ENCODE results near the gene NEURL1.
"Not testable (repeated sequence)": the region's sequence is repeated elsewhere in the genome, so short reads cannot be mapped to it uniquely, and the experiment has no call there.

NEURL1 gene

GRCh38 chr10:103590060-103590459 is 96.6 kb downstream of the NEURL1 start:
- no peak for DNase-seq

DNA sequence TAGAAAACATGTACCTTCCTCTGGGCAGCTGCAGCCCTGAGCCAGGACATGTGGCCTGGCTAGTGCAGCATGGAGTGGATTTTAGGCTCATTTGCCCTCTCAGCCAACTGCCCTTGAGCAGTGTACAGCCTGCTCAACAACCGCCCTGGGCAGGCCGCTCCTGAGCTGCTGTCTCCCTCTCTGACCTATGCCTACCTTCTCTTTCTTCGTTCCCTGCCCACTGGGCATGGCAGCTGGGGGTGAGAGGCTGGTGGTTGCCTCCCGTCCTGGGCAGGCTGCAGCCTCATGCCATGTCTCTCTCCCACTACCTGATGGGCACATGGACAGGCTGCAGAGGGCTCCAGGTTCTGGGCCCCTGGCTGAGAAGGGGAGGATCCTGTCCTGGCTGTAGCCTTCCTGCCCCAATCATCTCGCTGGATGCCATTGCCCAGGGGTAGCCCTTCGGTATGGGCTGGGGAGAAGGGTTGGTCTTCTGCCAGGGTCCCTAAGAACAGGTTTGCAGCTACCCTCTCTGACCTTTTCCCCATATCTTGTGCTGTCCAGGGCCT is 97.3 kb downstream of the NEURL1 start:
- no peak for DNase-seq

DNA sequence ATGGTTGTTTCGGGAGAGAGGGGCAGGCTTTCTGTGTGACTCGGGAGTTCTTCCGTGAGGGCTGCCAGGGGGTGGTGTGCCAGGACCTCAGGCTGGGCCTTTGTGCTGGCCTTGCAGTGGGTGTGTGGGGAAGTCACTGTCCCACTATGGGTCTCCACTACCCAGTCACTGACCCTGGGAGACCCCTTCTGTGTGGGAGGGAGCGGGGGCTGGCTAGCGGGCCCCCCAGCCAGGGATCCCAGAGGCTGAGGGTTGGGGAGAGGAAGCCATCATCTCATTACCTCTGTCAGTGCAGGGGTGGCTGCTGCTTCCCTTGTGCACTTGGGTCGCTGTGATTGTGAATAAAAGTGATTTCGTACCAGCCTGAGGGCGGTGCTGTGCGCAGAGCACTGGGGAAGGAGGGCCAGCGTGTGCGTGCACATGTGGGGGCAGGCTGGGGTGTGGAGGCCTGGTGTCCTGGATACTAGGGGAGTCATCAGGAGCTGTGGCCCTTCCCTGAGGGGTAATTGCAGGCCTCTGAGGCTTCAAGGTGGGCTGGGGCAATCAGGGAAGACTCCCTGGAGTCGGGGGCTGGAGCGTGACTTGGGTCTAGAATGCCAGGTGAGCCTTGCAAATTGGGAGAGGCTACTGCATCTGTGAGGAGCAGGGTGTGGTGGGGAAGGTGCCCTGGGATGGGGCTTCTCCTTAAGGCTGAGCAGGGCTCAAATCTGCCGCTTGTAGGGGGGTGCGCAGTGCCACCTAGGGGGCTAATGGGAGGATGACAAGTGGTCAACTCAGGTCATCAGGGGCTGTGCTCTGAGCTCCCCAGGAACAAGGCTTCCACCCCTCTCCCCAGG is 98.9 kb downstream of the NEURL1 start:
- no peak for DNase-seq

DNA sequence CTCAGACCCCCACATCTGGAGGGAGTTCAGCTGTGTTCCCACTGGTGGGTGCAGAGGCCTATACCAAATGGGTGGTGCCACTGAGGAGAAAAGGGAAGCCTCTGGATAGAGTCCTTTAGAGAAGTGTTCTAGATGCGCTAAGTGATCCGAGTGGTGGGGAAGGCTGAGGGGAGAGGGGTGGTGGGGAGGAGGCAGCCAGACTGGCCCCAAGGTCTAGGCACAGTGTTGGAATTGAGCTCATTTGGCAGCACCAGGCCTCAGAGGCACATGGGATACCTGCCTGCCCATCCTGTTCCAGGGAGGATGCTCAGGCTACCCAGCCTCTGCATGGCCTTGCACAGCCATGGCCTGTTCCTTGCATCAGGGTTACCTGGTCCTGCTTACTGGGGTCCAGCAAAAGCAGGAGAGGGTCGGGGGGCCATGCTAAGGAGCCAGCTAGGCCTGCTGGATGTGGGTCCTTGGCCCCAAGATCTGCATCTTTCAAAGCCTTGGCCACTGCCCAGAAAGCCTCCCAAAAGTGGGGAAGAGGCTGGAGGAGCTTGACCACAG is 99.6 kb downstream of the NEURL1 start:
- no peak for DNase-seq

- DNase-seq: no peak
These were observed 102.6 kb downstream of the NEURL1 start for GRCh38 chr10:103595933-103596726.

DNA sequence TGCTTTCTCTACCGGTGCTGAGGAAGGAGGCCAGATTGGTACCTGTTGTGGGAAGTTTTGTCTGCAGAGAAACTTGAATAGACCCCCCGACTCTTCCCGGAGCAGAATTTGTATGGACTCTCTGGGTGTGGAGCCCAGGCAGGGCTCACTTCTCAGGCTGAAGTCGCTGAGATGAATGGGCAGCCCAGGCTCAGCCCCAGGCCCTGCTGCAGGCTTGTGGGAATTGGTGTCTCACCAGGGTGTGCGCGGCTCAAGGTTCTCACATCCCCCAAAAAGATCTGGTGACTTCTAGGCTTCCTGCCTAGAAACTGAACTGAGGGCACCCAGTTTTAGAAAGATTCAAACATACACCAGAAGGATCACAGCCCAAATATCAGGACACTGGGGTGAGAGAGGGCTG is 103.5 kb downstream of the NEURL1 start:
- DNase-seq: no peak

DNA sequence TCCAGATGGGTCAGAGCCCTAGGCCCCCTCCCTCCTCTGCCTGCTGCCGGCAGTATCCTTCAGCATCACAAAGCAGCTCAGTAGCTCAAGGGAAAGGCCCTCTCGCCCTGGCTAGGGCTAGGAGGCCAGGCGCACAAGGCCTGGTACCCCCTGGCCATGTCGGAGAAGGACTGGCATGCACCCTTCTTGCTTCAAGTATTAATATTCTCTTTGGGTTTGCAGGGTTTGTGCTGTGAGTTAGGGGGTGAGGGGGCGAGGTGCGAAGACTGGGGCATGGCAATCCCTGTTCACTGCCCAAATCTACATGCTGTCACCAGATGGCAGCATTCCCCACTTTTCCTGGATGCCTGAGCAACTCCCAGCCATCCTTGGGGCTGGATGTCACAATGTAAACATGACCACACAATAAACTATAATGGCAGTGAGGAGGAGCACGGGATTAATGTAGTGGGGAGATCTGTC is 105.2 kb downstream of the NEURL1 start:
- no peak for DNase-seq

DNA sequence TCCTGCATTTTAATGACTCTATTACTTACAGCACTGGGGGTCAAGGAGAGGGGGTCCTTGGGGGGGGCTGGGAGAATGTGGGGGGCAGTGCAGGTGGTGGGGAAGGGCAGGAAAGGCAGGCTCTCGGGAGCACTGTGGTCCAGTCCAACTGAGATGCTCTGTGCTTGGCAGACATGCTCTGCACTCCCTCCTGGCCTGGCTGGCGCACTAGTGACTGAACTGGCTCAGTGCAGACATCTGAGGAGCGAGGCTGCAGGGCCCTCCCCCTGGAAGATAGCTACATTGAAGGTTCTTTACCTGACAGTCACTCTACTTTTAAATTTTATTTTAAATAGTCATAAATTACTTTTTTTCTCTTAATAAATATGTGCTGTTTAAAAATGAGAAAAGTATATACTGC is 105.7 kb downstream of the NEURL1 start:
- DNase-seq: no peak

DNA sequence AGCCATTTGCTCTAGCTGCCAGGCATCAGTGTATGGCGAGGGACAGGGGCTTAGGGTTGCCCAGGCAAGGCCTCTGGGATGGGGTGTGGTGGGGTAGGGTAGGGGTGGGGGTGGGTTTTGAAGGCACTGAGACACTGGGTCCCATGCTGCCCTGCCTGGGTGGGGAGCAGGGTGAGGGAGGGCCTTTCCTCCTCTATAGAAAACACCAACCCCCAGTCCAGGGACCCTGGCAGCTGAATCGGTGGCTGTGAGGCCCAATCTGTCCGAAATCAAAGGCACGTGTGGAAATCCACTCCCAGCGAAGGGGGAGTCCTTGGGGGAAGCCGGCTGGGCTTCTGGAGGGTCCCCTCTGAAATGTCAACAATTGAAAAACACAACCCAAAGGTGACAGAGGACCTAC is 106.4 kb downstream of the NEURL1 start:
- DNase-seq: no peak

- DNase-seq: no peak
These were observed 106.8 kb downstream of the NEURL1 start for GRCh38 chr10:103600325-103600724.

GRCh38 chr10:103600956-103601569 is 107.6 kb downstream of the NEURL1 start:
- no peak for DNase-seq

GRCh38 chr10:103602028-103602851 is 108.7 kb downstream of the NEURL1 start:
- no peak for DNase-seq

GRCh38 chr10:103602852-103603155 is 109.3 kb downstream of the NEURL1 start:
- no peak for DNase-seq

GRCh38 chr10:103603382-103603781 is 109.9 kb downstream of the NEURL1 start:
- DNase-seq: no peak

- no peak for DNase-seq
These were observed 112.0 kb downstream of the NEURL1 start for GRCh38 chr10:103605359-103606096.

GRCh38 chr10:103606097-103606438 is 112.6 kb downstream of the NEURL1 start:
- not testable (repeated sequence) for DNase-seq

- not testable (repeated sequence) for DNase-seq
These were observed 113.5 kb downstream of the NEURL1 start for GRCh38 chr10:103607051-103607450.

DNA sequence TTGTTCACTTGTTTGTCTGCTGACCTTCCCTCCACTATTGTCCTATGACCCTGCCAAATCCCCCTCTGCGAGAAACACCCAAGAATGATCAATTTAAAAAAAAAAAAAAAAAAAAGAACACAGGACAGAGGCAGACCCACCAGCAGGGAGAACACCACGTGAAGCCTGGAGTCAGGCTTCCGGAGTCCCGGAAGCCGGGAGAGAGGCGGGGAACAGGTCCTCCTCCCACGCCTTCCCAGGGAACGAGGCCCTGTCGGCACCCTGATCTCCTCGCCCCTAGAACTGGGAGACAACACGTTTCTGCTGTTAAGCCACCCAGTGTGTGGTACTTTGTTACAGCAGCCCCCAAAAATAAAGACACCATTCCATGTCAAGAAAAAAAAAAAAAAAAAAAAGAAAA is 114.6 kb downstream of the NEURL1 start:
- not testable (repeated sequence) for DNase-seq

DNA sequence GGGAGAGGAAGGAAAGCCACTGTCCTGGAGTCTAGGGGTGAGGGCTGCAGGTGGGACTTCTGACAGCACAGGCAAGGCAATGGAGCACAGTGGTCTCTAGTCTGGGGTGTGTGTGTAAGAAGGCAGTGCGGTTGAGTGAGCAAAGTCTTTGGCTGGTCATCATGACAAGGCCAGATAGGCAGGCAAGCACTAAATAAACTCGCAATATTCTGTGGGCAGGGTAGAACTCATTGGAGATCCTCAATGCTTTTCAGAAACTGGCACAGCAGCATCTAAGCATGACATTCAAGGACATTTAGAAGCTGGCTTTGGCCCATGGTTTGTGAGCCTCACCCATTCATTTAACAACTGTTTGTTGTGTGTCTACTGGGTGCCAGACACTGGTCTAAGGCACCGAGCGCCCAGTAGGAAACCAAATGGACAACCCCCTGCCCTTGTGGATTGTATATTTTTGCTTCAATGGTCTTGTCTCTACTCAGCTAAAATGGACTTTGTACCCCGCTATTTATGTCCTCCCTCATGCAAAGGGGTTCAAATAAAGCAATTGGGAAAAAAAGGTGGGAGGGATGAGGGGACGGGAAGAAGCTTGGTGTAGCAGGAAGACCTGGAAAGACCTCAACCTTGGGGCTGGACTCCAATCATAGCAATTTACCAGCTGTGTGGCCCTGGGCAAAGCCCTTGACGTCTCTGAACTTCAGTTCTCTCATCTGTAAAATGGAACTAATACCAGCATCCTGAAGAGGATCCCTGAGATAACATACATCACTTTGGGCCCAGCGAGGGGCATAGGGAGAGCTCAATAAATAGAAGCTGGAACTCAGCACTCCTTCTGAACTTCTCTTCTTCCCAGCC is 116.0 kb downstream of the NEURL1 start:
- no peak for DNase-seq

- DNase-seq: no peak
These were observed 116.6 kb downstream of the NEURL1 start for GRCh38 chr10:103610083-103610472.
